Measurements from ENCODE around the gene MYLK. TPM values are rescaled to one million over a fixed set of nuclear protein-coding genes. Genes with fewer than 3 reads are reported as not detected.
A peak's percentile ranks its signal among the peaks of the same experiment; 100 is the strongest.
"Not testable (repeated sequence)": the region's sequence is repeated elsewhere in the genome, so short reads cannot be mapped to it uniquely, and the experiment has no call there.

The MYLK gene
- total RNA-seq, 1 donor from 2014 or later = 56.7 TPM

- DNase-seq (ENCODE audit: low read depth in 2 of 2) = no peak
Observed at GRCh38 chr3:123627673-123628670, 256.2 kb downstream of the MYLK start.

- DNase-seq (ENCODE audit: low read depth in 2 of 2) = no peak
Observed at GRCh38 chr3:123626881-123627280, 257.3 kb downstream of the MYLK start.

GRCh38 chr3:123624302-123624701, 259.8 kb downstream of the MYLK start:
- no peak for DNase-seq (ENCODE audit: low read depth in 2 of 2)

GRCh38 chr3:123623346-123623880, 260.7 kb downstream of the MYLK start:
- DNase-seq (ENCODE audit: low read depth in 2 of 2) = no peak

- no peak for DNase-seq (ENCODE audit: low read depth in 2 of 2)
Observed at GRCh38 chr3:123622766-123623165, 261.4 kb downstream of the MYLK start.

GRCh38 chr3:123621850-123622189, 262.3 kb downstream of the MYLK start:
- DNase-seq (ENCODE audit: low read depth in 2 of 2) = no peak

- no peak for DNase-seq (ENCODE audit: low read depth in 2 of 2)
Observed at GRCh38 chr3:123621186-123621849, 262.8 kb downstream of the MYLK start.

GRCh38 chr3:123620343-123620742, 263.8 kb downstream of the MYLK start:
- no peak for DNase-seq (ENCODE audit: low read depth in 2 of 2)

- DNase-seq (ENCODE audit: low read depth in 2 of 2) = peak in 1 of 2 donors; percentile 47
Observed at GRCh38 chr3:123618768-123619484, 265.2 kb downstream of the MYLK start.

GRCh38 chr3:123618076-123618708, 265.9 kb downstream of the MYLK start:
- DNase-seq (ENCODE audit: low read depth in 2 of 2) = no peak

- no peak for DNase-seq (ENCODE audit: low read depth in 2 of 2)
Observed at GRCh38 chr3:123616593-123616992, 267.5 kb downstream of the MYLK start.

GRCh38 chr3:123613543-123613942, 270.6 kb downstream of the MYLK start:
- DNase-seq (ENCODE audit: low read depth in 2 of 2) = no peak

GRCh38 chr3:123611674-123612073, 272.5 kb downstream of the MYLK start:
- DNase-seq (ENCODE audit: low read depth in 2 of 2) = not testable (repeated sequence)

GRCh38 chr3:123611082-123611481, 273.1 kb downstream of the MYLK start:
- DNase-seq (ENCODE audit: low read depth in 2 of 2) = no peak

- DNase-seq (ENCODE audit: low read depth in 2 of 2) = no peak
Observed at GRCh38 chr3:123610331-123610730, 273.8 kb downstream of the MYLK start.

GRCh38 chr3:123609063-123609462, 275.1 kb downstream of the MYLK start:
- DNase-seq (ENCODE audit: low read depth in 2 of 2) = no peak

- DNase-seq (ENCODE audit: low read depth in 2 of 2) = no peak
Observed at GRCh38 chr3:123608263-123608937, 275.7 kb downstream of the MYLK start.

GRCh38 chr3:123606527-123606926, 277.6 kb downstream of the MYLK start:
- DNase-seq (ENCODE audit: low read depth in 2 of 2) = no peak

- DNase-seq (ENCODE audit: low read depth in 2 of 2) = no peak
Observed at GRCh38 chr3:123605789-123606234, 278.3 kb downstream of the MYLK start.

GRCh38 chr3:123603153-123603552, 281.0 kb downstream of the MYLK start:
- DNase-seq (ENCODE audit: low read depth in 2 of 2) = not testable (repeated sequence)

GRCh38 chr3:123602325-123602724, 281.8 kb downstream of the MYLK start:
- peak; percentile 58 to 80 for DNase-seq (ENCODE audit: low read depth in 2 of 2)

All from dermis microvascular lymphatic vessel endothelial cell (primary cell).